Calu3 (cell line): Measurements from ENCODE around the gene FYCO1. TPM values are rescaled to one million over a fixed set of nuclear protein-coding genes. Genes with fewer than 3 reads are reported as not detected.

Source experiments
- BruUV-seq: library from RNA; stranded (reverse); fragments of 400-500 nt; replicated peaks from 2 replicates; lab custom pipeline; 2021; lab: Mats Ljungman, UMichigan
- CTCF ChIA-PET: fragments of 300-600 bp; sonication (Branson Sonifier 250); formaldehyde crosslinking; loops from one replicate; lab custom pipeline; 2022; ENCODE audit warnings: antibody characterized with exemption; lab: Charles Lee
- DNase-seq: peaks from one replicate; pipeline ENCODE4 v3.0.0; 2022
- H3K27ac Mint-ChIP-seq: one replicate; pipeline ENCODE4 v1.8.0; 2022; ENCODE audit warnings: mixed read lengths; ENCODE audit not compliant: unreplicated experiment
- H3K27me3 Mint-ChIP-seq: one replicate; pipeline ENCODE4 v1.8.0; 2022; ENCODE audit warnings: mixed read lengths; ENCODE audit not compliant: unreplicated experiment
- H3K36me3 Mint-ChIP-seq: one replicate; pipeline ENCODE4 v1.8.0; 2022; ENCODE audit warnings: mild to moderate bottlenecking, moderate library complexity, mixed read lengths; ENCODE audit not compliant: insufficient read depth, unreplicated experiment
- H3K4me1 Mint-ChIP-seq: one replicate; pipeline ENCODE4 v1.8.0; 2022; ENCODE audit warnings: mild to moderate bottlenecking, low read depth, mixed read lengths; ENCODE audit not compliant: unreplicated experiment
- H3K4me3 Mint-ChIP-seq: one replicate; pipeline ENCODE4 v1.8.0; 2022; ENCODE audit warnings: mild to moderate bottlenecking, low read depth, moderate library complexity, mixed read lengths; ENCODE audit not compliant: unreplicated experiment
- H3K9me3 Mint-ChIP-seq: one replicate; pipeline ENCODE4 v1.8.0; 2022; ENCODE audit warnings: low read depth, mixed read lengths; ENCODE audit not compliant: unreplicated experiment
- intact Hi-C: fragments of 100-400 bp; cut with micrococcal nuclease; formaldehyde crosslinking; loops from one replicate; pipeline ENCODE4 v1.10.0; 2022; ENCODE audit not compliant: unreplicated experiment
- total RNA-seq: library from RNA; stranded (reverse); gene quantifications from 2 replicates; pipeline ENCODE4 v1.2.3, GENCODE V29; 2022
- TF ChIP-seq, protein P1 (sequence below): fragments of 200-600 bp; IDR thresholded peaks from one replicate; pipeline ENCODE4 v1.8.0; 2022; ENCODE audit warnings: antibody characterized with exemption; ENCODE audit not compliant: unreplicated experiment

The FYCO1 gene
- total RNA-seq, 1 experiment from 2014 or later, result 24.5 TPM

GRCh38 chr3:45912435-45912834, 83.2 kb downstream of the FYCO1 start:
- intact Hi-C loops, result no loop called here
- no peak overlapping the region for H3K4me3 Mint-ChIP-seq
- no peak for DNase-seq
- no peak overlapping the region for H3K27ac Mint-ChIP-seq
- CTCF ChIA-PET, result no interaction called here
- H3K27me3 Mint-ChIP-seq, result no peaks in the 10 kb centered on the region
- H3K4me1 Mint-ChIP-seq, result no peaks in the 10 kb centered on the region
- BruUV-seq, result no TSS peak
- H3K36me3 Mint-ChIP-seq, result no peaks in the 10 kb centered on the region
- TF ChIP-seq, protein P1, sequence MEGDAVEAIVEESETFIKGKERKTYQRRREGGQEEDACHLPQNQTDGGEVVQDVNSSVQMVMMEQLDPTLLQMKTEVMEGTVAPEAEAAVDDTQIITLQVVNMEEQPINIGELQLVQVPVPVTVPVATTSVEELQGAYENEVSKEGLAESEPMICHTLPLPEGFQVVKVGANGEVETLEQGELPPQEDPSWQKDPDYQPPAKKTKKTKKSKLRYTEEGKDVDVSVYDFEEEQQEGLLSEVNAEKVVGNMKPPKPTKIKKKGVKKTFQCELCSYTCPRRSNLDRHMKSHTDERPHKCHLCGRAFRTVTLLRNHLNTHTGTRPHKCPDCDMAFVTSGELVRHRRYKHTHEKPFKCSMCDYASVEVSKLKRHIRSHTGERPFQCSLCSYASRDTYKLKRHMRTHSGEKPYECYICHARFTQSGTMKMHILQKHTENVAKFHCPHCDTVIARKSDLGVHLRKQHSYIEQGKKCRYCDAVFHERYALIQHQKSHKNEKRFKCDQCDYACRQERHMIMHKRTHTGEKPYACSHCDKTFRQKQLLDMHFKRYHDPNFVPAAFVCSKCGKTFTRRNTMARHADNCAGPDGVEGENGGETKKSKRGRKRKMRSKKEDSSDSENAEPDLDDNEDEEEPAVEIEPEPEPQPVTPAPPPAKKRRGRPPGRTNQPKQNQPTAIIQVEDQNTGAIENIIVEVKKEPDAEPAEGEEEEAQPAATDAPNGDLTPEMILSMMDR, result no peak
- no peaks in the 10 kb centered on the region for H3K9me3 Mint-ChIP-seq

GRCh38 chr3:45911511-45912226, 84.0 kb downstream of the FYCO1 start:
- H3K27me3 Mint-ChIP-seq, result no peaks in the 10 kb centered on the region
- no peaks in the 10 kb centered on the region for H3K9me3 Mint-ChIP-seq
- no peaks in the 10 kb centered on the region for H3K36me3 Mint-ChIP-seq
- no TSS peak for BruUV-seq
- H3K4me3 Mint-ChIP-seq, result no peak overlapping the region
- TF ChIP-seq, protein P1, result no peak
- no peaks in the 10 kb centered on the region for H3K4me1 Mint-ChIP-seq
- intact Hi-C loops, result no loop called here
- CTCF ChIA-PET, result no interaction called here
- DNase-seq, result no peak
- H3K27ac Mint-ChIP-seq, result no peak overlapping the region

GRCh38 chr3:45910892-45911291, 84.7 kb downstream of the FYCO1 start:
- intact Hi-C loops, result no loop called here
- CTCF ChIA-PET, result no interaction called here
- Mint-ChIP-seq H3K27me3 (no peaks in the 10 kb centered on the region), H3K4me3 (no peak overlapping the region), H3K9me3 (no peaks in the 10 kb centered on the region), H3K4me1 (no peaks in the 10 kb centered on the region), H3K36me3 (no peaks in the 10 kb centered on the region), H3K27ac (no peak overlapping the region)
- no peak for DNase-seq
- TF ChIP-seq, protein P1, result no peak
- no TSS peak for BruUV-seq

- H3K27ac Mint-ChIP-seq, result no peak overlapping the region
- TF ChIP-seq, protein P1, result no peak
- H3K4me3 Mint-ChIP-seq, result no peak overlapping the region
- intact Hi-C loops, result no loop called here
- CTCF ChIA-PET, result no interaction called here
- no peaks in the 10 kb centered on the region for H3K27me3 Mint-ChIP-seq
- no TSS peak for BruUV-seq
- no peaks in the 10 kb centered on the region for H3K36me3 Mint-ChIP-seq
- no peak for DNase-seq
- H3K4me1 Mint-ChIP-seq, result no peaks in the 10 kb centered on the region
- H3K9me3 Mint-ChIP-seq, result no peaks in the 10 kb centered on the region
Measured at GRCh38 chr3:45909542-45909941, 86.1 kb downstream of the FYCO1 start.
